ENCODE results near the gene SLC35F4. TPM values are rescaled to one million over a fixed set of nuclear protein-coding genes. Genes with fewer than 3 reads are reported as not detected.

Gene SLC35F4
- total and polyA plus RNA-seq, 2 donors from 2014 or later, result 0.30 TPM; not detected in 1

DNA sequence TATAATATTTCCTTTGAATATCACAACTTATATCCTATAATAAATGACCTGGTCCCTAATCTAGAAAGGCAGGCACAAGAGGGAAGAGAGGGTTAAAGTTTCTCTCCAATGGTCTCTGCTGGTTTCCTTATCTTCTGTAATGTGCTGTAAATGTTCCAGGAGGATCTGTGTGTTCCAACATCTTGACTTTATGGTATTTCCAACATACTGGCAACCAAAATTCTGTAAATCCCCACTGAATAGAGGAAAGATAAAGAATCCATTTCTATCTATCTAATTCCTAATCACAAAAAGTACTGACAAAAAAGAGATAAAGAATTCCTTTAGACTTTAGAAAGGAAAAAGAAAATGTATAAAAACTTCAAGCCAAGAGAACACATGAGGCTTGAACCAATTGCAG, 225.9 kb downstream of the SLC35F4 start:
- no peaks in the 10 kb centered on the region for H3K4me1 ChIP-seq (ENCODE audit: control insufficient read depth in 2 of 3, insufficient read depth in 2 of 3, low read depth in 1 of 3, low read length in 3 of 3)
- FAIRE-seq, result no peak
- no peaks in the 10 kb centered on the region for H3K9me3 ChIP-seq (ENCODE audit: control insufficient read depth in 2 of 3, insufficient read depth in 1 of 3, low read length in 3 of 3)
- no peak overlapping the region for H3K9ac ChIP-seq (ENCODE audit: low read length in 3 of 3)
- DNase-seq, result no peak
- no peaks in the 10 kb centered on the region for H3K27me3 ChIP-seq (ENCODE audit: control insufficient read depth, insufficient read depth, low read length)
- TF ChIP-seq, protein P1, sequence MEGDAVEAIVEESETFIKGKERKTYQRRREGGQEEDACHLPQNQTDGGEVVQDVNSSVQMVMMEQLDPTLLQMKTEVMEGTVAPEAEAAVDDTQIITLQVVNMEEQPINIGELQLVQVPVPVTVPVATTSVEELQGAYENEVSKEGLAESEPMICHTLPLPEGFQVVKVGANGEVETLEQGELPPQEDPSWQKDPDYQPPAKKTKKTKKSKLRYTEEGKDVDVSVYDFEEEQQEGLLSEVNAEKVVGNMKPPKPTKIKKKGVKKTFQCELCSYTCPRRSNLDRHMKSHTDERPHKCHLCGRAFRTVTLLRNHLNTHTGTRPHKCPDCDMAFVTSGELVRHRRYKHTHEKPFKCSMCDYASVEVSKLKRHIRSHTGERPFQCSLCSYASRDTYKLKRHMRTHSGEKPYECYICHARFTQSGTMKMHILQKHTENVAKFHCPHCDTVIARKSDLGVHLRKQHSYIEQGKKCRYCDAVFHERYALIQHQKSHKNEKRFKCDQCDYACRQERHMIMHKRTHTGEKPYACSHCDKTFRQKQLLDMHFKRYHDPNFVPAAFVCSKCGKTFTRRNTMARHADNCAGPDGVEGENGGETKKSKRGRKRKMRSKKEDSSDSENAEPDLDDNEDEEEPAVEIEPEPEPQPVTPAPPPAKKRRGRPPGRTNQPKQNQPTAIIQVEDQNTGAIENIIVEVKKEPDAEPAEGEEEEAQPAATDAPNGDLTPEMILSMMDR (IDR thresholded peaks at IDR 0.05; ENCODE audit: borderline replicate concordance, extremely low read depth, insufficient read depth), result no peak
- H3K36me3 ChIP-seq (ENCODE audit: control insufficient read depth in 2 of 3, insufficient read depth in 3 of 3, low read length in 3 of 3), result no peaks in the 10 kb centered on the region
- H3K4me3 ChIP-seq (ENCODE audit: low read length in 3 of 3), result no peak overlapping the region
- H3K27ac ChIP-seq (ENCODE audit: low read depth in 2 of 2, low read length in 2 of 2), result no peak overlapping the region
- intact Hi-C loops (cut with DNase I), result no loop called here

GRCh38 chr14:57637901-57638300, 228.0 kb downstream of the SLC35F4 start:
- Histone ChIP-seq H3K27ac (ENCODE audit: low read depth in 2 of 2, low read length in 2 of 2) (no peak overlapping the region), H3K27me3 (ENCODE audit: control insufficient read depth, insufficient read depth, low read length) (no peaks in the 10 kb centered on the region), H3K4me3 (ENCODE audit: low read length in 3 of 3) (no peak overlapping the region), H3K9ac (ENCODE audit: low read length in 3 of 3) (no peak overlapping the region), H3K36me3 (ENCODE audit: control insufficient read depth in 2 of 3, insufficient read depth in 3 of 3, low read length in 3 of 3) (no peaks in the 10 kb centered on the region), H3K9me3 (ENCODE audit: control insufficient read depth in 2 of 3, insufficient read depth in 1 of 3, low read length in 3 of 3) (no peaks in the 10 kb centered on the region), H3K4me1 (ENCODE audit: control insufficient read depth in 2 of 3, insufficient read depth in 2 of 3, low read depth in 1 of 3, low read length in 3 of 3) (no peaks in the 10 kb centered on the region)
- FAIRE-seq (no peak), DNase-seq (no peak)
- intact Hi-C loops (cut with DNase I), result no loop called here
- TF ChIP-seq, protein P1 (IDR thresholded peaks at IDR 0.05; ENCODE audit: borderline replicate concordance, extremely low read depth, insufficient read depth), result no peak

DNA sequence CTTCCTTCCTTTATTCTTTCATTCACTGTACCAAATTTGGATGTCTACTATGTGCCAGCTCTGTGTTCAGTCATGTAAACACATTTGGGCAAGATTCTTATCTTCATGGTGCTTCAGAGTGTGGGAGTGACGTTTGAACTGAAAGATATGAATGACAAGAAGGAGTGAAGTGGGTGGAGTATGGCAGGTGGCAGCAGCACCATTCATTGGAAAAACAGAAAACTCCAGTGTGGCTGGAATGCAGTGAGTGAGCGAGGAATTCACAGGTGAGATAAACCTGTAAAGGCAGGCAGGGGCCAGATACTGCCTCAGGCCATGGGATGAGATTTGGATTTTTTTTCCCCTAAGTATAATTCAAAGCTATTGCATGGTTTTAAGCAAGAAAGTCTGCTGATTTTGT, 231.6 kb downstream of the SLC35F4 start:
- Histone ChIP-seq H3K36me3 (ENCODE audit: control insufficient read depth in 2 of 3, insufficient read depth in 3 of 3, low read length in 3 of 3) (no peaks in the 10 kb centered on the region), H3K27ac (ENCODE audit: low read depth in 2 of 2, low read length in 2 of 2) (no peak overlapping the region), H3K27me3 (ENCODE audit: control insufficient read depth, insufficient read depth, low read length) (no peaks in the 10 kb centered on the region), H3K4me1 (ENCODE audit: control insufficient read depth in 2 of 3, insufficient read depth in 2 of 3, low read depth in 1 of 3, low read length in 3 of 3) (no peaks in the 10 kb centered on the region), H3K9ac (ENCODE audit: low read length in 3 of 3) (no peak overlapping the region), H3K9me3 (ENCODE audit: control insufficient read depth in 2 of 3, insufficient read depth in 1 of 3, low read length in 3 of 3) (no peaks in the 10 kb centered on the region), H3K4me3 (ENCODE audit: low read length in 3 of 3) (no peak overlapping the region)
- FAIRE-seq (no peak), DNase-seq (no peak)
- intact Hi-C loops (cut with DNase I), result no loop called here
- TF ChIP-seq, protein P1 (IDR thresholded peaks at IDR 0.05; ENCODE audit: borderline replicate concordance, extremely low read depth, insufficient read depth), result no peak

DNA sequence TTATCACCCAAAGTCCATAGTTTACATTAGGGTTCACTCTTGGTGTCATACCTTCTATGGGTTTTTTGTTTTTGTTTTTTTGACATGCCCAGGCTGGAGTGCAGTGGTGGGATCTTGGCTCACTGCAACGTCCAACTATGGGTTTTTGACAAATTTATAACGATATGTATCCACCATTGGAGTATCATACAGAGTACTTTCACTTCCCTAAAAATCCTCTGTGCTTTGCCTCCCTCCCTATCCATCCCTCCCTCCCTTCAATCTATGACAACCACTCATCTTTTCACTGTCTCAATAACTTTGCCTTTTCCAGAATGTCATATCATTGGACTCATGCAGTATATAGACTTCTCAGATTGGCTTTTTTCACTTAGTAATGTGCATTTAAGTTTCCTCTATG, 233.2 kb downstream of the SLC35F4 start:
- TF ChIP-seq, protein P1 (IDR thresholded peaks at IDR 0.05; ENCODE audit: borderline replicate concordance, extremely low read depth, insufficient read depth), result no peak
- Histone ChIP-seq H3K36me3 (ENCODE audit: control insufficient read depth in 2 of 3, insufficient read depth in 3 of 3, low read length in 3 of 3) (no peaks in the 10 kb centered on the region), H3K9ac (ENCODE audit: low read length in 3 of 3) (no peak overlapping the region), H3K4me1 (ENCODE audit: control insufficient read depth in 2 of 3, insufficient read depth in 2 of 3, low read depth in 1 of 3, low read length in 3 of 3) (no peaks in the 10 kb centered on the region), H3K4me3 (ENCODE audit: low read length in 3 of 3) (no peak overlapping the region), H3K9me3 (ENCODE audit: control insufficient read depth in 2 of 3, insufficient read depth in 1 of 3, low read length in 3 of 3) (no peaks in the 10 kb centered on the region), H3K27me3 (ENCODE audit: control insufficient read depth, insufficient read depth, low read length) (no peaks in the 10 kb centered on the region), H3K27ac (ENCODE audit: low read depth in 2 of 2, low read length in 2 of 2) (no peak overlapping the region)
- FAIRE-seq, result no peak
- intact Hi-C loops (cut with DNase I), result no loop called here
- DNase-seq, result no peak

Measured in kidney (tissue), 14 donors.